GM19467 (cell line): ENCODE measurements around the gene NRTN.

Source experiments
- ATAC-seq: cut with Tn5 transposase; IDR thresholded peaks from one replicate; pipeline ENCODE4 v1.9.1; 2021; ENCODE audit warnings: mild to moderate bottlenecking, moderate library complexity; ENCODE audit not compliant: unreplicated experiment

Gene NRTN

DNA sequence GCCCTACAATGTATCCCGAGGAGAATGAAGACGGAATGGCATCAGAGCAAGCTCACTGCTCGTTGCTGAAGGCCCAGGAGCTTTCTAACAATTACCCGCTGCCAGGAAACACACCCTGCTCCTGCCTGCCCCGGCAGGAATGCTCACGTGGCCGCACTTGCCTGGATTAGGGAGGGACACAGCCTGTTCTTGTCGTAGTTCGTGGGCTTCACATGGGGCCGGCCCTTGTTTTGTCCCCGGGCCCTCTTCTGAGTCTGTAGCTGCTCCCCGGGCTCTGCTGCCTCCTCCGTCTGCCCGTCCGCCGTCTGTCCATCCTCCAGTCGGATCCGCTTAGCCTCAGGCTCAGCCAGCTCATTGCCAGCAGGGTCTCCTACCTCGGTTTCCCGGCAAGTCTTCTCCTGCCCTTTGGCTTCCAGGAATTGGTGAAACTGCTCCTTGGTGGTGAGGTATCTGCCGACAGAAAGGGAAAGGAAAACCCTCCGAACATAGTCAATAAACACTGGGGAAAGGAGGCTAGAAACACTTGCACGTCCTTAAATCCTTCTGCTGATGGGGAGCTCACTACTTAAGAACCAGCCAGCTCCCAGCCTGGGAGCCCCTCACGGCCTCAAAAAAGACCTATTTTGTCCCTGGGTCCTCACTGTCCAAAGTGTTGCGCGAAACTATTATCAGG, 14.8 kb upstream of the NRTN start:
- ATAC-seq = no peak

DNA sequence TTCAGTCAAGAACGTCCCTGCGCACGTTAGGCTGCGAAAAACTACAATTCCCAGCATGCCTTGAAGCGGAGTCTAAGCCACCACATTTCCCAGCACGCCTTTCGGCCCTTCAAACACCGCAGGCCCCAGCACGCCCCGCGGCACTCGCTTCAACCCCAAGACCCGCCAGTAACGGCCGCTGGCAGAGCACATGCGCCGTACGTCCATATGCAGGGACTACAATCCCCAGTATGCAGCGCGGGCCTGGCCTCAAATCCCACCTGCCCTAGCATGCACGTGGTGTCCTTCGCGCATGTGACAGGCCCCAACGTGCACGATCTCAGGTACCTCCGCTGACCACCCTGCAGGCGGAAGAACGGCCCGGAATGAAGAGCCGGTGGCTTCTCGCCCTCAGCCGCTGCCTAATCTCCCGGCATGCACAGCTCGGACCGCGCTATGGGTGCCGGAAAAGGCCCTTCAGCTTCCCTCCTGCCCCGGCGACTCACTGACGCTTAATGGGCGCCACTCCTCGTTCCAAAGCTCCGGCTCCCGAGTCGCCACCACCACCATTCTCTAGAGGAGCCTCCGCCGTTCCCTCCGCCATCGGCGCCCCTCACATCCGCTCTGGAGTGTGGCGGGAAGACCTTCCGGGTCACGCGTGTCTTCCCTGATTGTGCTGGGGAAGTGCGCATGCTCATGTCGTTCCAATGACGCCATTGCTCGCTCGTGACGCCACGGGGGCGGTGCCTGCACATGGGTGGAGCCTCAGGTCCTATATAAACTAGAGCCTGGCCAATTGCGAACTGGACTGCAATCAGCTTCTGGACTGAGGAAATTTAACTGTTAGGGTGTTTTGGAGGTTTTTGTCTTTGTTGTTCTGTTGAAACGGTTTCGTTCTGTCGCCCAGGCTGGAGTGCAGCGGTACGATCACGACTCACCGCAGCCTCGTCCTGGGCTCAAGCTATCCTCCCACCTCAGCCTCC, 14.0 kb upstream of the NRTN start, which contains the start of gene DUS3L:
DUS3L (minus strand) TSS at position 605 of the 962 bp plus-strand sequence; CDS start at position 583, 22 bp downstream.
- ATAC-seq = peak; percentile 90

DNA sequence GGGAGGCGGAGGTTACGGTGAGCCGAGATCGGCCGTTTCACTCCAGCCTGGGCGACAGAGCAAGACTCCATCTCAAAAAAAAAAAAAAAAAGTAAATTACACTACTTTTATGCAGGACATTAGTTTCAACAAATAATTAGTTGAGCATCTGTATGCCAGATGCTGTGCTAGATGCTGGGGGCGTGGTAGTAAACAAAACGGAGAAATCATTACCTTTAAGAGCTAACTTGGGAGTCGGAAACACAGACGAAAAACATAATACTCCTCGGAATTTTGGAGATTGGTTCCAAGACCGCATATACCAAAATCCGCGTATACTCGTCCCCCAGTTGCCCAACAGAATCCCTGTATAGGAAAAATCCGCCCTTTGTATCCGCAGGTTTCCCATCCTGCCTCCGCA, 12.6 kb upstream of the NRTN start:
- no peak for ATAC-seq

DNA sequence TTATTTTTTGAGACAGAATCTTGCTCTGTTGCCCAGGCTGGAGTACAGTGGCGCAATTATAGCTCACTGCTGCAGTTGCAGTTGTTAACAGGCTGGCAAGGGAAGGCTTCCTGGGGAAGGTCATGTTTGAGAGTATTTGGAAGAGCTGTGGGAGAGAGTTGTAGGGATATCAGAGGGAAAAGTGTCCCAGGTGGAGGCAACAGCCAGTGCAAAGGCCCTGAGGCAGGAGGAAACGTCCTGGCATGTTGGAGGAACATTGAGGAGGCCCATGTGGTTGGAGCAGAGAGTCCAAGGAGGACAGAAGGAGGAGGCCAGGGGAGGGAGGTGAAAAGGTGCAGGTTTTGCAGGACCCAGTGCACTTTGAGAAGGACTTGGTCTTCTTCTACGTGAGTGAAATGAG, 11.7 kb upstream of the NRTN start:
- ATAC-seq = no peak

DNA sequence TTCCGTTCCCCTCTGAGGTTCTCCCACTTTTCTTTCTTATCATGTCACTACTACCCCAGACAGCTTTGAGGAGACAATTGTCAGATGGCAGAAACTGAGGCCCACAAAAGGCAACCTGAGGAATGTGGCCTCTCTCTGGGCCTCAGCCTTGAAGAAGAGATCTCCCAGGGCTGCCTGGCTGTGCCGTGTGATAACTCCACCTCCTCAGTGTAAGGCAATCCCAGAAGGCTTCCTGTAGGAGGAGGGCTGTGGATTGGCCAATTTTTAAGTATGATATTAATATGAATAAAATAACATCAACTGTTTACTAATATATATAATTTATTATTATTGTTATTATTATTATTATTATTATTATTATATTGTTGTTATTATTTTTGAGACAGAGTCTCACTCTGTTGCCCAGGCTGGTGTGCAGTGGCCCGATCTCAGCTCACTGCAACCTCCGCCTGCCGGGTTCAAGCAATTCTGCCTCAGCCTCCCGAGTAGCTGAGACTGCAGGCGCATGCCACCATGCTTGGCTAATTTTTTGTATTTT, 9.4 kb upstream of the NRTN start:
- no peak for ATAC-seq

DNA sequence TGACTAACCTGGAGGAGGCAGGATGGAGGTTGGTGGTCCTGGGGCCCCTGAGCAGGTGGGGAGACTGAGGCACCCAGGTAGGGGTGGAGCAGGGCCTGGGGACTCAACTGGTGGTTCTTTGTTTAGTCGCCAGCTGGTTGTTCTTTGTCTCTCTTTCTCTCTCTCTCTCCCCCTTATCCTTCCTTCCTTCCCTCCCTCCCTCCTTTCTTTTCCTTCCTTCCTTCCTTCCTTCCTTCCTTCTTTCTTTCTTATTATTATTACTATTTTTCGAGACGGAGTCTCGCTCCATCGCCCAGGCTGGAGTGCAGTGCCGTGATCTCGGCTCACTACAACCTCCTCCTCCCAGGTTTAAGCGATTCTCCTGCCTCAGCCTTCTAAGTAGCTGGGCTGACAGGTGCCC, 6.6 kb upstream of the NRTN start:
- ATAC-seq = no peak

DNA sequence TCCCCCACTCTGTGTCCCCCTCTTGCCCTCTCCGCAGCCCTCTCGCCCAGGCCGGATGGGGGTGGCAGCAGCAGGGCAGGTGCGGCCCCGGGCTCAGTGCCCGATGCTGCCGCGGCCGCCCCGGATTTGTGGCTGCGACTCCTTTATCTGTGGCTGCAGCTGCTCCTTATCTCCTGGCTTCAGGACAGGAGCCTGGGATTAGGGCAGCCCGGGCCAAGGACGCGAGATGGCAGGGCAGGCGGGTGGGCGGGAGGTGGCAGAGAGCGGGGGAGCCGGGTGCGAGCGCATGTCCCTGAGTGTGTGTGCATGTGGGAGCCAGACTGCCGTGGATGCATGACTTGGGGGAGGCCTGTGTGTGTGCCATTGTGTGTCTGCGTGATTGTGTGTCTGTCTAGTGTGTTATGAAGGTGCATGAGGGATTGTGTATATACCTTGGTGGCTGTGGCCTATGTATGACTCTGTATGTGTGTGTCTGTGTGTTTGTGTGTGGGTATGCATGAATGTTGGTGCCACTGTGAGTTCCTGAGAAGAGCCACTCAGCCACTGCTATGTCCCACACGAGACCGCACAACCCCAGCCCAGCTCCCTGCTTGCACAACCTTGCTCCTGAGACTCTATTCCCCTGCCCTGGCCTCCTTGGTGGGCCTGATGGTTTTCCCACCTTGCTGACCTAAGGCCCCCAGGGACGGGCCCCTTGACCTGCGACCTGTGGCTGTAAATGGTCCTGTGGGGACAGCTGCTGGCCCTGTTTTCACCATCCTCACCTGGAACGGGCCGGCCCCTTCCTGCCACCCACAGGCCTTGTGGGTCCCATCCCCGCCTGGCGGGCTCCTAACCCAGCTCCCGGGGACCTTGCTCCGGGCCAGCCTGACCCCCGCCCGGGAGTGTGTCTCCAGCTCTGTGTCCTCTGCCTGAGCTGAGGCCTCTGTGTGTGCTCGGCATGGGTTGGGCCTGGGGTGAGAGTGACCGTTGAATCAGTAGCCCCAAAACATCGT, 5.3 kb upstream of the NRTN start:
- no peak for ATAC-seq

DNA sequence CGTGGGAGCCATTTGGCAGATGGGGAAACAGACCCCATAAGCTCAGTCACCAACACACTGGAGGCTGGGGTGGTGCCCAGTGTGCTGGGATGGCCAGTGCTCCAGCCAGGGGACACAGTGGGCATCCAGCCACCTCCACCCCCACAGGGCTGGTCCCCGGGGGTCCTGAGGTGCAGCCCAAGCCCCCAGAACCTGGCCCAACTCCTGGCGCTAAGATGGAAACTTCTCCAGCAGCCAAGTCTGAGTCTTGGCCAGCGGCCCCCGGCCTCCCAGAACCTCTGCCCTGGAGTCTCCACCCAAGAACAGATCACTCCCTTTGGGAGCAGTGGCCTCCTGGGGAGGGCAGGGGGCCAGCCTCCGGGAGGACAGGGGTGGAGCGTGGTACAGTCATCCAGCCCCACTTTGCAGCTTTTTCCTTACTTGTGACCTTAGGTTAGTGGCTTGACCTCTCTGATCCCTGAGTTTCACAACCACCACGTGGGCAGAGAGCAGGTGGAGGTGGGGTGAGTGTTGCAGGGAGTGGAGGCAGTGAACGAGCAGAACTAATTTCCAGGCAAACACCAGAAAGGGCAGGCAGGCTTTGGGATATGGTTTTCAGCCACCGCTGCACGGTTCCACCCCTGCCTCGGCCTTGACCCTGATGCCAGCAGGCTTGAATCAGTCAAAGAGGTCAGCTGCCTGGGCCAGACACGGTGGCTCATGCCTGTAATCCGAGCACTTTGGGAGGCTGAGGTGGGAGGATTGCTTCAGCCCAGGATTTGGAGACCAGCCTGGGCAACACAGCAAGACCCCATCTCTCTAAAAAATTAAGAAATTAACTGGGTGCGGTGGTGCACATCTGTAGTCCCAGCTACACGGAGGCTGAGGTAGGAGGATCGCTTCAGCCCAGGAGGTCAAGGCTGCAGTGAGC, 4.3 kb upstream of the NRTN start:
- ATAC-seq = no peak

DNA sequence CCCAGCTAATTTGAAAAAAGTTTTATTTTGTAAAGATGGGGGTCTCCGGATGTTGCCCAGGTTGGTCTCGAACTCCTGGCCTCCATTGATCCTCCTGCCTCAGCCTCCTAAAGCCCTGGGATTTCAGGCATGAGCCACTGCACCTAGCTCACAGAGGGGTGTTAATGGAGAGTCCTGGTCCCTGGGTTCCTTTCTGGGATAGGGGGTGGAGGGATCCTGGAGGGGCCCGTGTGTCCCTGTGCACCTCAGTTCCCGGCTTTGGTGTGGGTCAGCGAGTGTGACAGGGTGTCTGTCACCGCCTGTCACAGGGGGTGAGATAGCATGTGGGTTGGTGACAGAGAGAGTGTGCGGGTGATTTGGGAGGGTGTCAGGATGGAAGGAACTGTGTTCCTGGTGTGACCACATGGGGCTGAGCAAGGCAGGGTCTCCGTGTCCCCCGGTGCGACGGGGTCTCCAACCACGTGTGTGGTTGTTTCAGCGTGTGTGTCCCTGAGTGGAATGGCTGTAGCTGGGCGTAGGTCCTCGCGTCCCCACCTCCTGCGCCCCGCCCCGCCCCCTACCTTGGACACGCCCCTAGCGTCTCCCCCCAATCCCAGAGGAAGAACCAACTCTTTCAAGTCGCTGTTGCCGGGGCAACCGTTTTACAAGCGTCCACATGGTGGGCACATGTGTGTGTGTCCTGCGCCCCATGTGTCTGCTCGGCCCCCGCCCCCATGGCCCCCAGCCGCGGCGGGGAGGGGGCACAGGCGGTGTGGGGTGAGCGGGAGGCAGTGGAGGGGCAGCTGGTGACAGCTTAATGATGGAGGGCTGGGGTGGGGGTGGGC, 2.9 kb upstream of the NRTN start:
- ATAC-seq = no peak

DNA sequence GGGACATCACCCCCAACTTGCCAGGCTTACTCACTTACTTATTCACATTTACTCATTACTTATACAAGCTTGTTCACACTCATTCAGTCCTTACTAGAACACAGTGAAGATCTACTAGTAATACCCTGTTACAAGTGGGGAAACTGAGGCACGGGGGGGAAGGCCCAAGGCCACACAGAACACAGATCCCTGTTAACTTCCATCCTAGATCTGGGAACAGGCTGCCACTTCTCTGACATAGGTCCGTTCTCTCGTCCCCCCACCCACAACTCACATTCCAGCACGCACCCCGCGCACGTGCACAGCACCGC, 1.5 kb upstream of the NRTN start:
- ATAC-seq = no peak

DNA sequence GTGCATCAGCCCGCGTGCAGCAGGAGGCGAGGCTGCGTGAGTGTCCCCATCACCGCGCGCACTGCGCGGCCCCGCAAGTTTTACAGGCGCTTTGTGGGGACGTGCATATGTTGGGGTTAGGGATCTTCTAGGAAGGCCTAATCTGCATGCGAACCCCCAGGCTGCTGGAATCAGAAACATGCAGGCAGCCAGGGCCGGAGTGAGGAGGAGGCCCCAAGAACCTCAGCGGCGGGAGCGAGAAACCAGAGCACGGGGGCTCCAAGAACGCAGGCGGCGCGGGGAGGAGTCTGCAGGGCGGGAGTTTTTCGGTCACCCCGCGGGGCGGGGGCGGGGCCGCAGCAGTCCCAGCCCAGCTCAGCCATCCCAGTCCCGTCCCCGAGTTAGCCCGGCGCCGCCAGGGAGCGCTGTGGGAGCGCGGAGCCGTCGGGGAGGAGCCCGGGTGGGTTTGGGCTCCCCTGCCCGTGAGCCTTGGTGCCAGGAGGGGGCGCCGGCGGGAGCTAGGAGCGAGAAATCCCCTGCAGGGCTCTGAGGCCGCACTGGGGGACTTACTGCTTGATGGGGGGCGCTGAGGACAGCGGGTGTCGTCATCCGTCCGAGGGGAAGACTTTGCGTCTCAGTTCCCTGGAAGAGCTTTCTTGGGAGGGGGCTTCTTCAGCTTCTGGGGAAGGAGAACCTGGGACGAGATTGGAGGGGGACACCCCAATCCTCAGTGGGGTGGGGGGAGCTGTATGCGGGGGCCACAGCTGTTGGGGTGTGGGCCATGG, 933 bp upstream of the NRTN start:
- peak; percentile 75 for ATAC-seq

DNA sequence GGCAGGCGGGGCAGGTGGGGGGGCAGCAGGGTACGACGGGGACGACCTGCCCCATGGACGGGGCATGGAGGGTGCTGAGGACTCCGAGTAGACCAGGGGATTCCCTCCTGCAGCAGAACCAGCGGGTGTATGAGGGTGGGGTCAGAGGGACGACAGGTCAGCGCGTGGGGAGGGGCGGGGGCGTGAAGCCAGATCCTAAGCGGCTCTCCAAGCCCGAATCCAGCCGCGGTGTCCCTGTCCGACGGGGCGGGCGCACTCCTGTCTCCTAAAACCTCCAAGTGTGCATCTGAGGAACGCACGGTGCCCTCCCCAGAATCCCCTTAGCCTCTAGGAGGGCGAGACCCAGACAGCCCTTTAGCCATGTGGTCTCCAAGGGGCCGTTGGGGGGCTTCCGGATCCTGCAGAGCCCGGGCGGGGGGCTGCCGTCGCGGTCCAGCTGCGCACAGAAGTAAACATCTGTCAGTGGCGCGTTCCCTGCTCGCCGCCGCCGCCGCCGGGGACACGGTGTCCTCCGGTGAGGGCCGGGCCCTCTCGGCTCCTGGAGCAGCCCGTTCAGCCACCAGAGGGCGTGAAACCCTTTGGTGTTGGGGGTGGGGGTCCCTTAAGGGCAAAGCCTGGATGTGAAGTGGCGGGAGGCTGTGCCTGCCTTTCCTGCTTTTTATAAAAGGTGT, 730 bp downstream of the NRTN start:
- no peak for ATAC-seq

DNA sequence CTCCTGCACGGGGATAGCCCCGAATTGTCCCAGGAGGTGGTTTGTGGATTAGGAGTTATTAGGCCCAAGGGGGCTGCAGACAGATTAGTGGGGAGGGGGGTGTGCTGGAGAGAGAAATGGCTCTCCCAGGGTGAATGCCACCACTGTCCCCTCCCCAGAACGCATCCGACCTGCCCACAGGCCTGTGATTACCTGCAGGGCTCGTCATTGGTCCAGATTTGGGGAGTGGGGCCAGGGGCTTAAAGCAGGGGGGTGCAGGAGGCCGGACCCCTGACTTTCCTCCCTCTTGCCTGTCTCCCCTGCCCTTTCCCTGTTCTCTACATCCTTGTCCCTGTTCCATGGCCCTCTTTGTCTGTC, 1.2 kb downstream of the NRTN start:
- ATAC-seq = no peak

DNA sequence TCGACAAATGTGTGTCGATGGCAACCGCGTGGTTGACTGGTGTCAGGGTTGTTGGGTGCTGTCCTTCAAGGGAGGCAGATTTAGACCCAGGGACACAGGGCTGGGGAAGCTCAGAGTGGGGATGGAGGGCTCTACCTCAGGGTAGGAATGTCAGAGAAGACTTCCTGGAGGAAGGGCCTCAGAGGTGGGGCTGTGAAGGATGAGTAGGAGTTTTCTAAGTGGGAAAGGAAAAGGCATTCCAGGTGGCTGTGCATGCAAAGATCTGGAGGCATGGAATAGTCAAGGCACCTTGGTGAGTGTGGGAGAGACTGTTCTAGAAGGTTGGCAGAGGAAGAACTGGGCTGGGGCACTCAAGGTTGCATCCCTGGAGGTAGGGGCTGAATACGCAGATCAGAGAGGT, 2.0 kb downstream of the NRTN start:
- ATAC-seq = no peak

DNA sequence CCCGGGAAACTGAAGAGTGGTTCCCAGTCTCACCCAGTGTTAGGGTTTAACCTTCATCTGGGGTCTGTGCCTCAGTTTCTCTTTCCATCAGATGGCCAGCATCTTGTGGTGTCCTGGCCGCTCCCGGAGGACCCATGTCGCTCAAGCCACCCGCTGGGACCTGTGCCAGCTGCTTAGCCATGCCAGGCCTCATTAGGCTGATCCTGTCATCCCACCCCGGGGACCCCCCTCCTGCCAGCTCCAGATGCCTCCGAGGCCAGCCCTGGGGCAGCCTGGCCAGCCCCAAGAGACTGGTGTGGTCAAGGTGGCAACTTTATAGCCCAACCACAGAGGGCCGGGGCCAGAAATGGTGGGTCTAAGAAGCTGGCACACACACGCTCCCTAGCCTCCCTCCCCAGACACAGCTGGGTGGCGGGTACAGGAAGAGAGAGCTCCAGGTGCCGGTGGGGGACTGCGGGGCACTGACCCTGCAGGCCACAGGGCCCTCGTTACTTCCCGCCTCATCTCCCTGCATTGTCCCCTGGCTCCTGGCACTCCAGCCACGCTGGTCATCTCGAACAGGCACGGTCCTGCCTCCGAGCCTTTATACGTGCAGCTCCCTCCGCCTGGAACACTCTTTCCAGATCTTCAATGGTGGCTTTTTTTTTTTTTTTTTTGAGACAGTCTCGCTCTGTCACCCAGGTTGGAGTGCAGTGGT, 3.4 kb downstream of the NRTN start:
- ATAC-seq = no peak

DNA sequence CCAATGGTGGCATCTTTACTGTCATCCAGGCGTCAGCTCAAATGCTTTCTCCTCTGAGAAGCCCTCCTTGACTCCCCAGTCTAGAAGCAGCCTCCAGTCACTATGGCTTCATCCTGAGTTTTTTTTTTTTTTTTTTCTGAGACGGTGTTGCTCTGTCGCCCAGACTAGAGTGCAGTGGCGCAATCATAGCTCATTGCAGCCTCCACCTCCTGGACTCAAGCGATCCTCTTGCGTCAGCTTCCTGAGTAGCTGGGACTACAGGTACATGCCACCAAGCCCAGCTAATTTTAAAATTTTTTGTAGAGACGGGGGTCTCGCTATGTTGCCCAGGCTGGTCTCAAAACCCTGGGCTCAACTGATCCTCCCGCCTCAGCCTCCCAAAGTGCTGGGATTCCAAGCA, 4.2 kb downstream of the NRTN start:
- ATAC-seq = no peak

DNA sequence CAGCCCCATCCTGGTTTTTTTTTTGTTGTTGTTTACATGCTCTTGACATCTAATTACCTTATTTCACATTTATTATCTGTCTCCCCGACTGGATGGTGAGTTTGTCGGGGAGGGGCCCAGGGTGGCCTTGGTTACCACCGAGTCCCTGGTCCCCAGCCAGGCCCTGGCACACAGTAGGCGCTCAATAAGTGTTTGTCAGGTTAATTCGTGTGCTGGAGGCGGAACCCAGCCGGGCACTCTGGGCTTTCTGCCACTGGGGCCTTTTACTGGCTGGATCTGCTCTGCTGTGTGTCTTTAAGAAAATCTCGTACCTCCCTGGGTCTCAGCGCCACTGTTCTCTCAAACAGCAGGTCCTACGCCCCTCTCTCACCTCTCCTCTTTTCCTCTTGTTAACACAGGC, 4.6 kb downstream of the NRTN start:
- ATAC-seq = no peak
